HG03159 (cell line): ENCODE data around the gene CSNK2B.

Source experiments
- ATAC-seq: cut with Tn5 transposase; IDR thresholded peaks from one replicate; pipeline ENCODE4 v1.9.1; 2021; ENCODE audit warnings: mild to moderate bottlenecking, moderate library complexity; ENCODE audit not compliant: unreplicated experiment

The CSNK2B gene

GRCh38 chr6:31636698-31637596 is 28.9 kb upstream of the CSNK2B start:
- no peak for ATAC-seq

DNA sequence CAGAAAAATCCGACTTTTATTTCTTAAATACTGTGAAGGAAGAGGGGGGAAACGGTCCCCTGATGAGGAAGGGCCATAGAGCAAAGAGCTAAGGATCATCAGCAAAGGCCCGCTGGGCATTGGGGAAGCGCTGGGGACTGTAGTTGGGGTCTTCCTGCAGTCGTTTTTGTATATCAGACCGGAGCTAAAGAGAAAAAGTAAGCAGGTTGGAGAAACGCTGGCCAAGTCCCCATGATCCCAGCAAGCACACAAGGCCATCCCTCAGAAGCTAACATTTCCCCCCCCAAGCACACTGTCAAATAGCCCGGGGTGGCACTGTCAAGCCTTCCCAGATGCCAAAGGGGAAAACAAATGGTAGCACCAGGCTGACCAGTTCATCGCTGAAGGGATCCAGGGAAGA is 26.8 kb upstream of the CSNK2B start:
- no peak for ATAC-seq

DNA sequence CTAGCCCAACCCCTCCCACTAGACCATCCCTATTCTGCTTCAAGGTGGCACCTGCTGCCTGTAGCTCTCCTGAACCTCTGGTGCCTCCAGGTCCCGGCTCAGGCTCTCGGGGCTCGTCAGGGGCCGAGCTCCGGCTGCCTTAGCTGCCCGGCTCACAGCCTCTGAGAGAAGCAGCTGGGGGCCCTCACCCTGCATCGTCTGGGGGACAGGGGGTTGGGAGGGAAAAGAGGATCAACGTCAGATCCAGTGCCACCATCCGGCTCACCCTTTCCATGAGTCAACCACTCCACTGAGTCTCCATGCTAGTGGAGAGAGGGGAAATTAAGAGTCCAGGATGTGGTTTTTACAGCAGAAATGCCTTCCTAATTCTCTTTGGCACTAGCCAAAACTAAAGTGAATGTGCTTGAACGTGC is 26.4 kb upstream of the CSNK2B start:
- no peak for ATAC-seq

DNA sequence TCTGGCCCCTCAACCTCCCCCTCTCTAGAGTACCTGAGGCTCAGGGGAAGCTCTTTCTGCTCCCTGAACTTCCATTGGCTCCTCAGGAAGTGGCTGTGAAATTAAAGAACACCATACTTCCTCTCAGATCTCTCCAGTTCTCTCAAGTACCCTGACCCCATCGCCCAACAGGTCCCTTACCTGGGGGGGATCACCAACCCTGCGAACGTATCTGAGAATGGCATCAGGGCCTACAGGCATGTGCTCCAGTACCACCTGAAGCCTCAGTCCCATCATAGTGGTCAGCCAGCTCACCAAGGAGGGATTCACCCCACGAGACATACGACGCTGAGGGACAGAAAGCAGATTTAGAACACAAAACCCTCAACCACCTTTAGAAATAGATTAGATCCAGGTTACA is 25.3 kb upstream of the CSNK2B start:
- no peak for ATAC-seq

DNA sequence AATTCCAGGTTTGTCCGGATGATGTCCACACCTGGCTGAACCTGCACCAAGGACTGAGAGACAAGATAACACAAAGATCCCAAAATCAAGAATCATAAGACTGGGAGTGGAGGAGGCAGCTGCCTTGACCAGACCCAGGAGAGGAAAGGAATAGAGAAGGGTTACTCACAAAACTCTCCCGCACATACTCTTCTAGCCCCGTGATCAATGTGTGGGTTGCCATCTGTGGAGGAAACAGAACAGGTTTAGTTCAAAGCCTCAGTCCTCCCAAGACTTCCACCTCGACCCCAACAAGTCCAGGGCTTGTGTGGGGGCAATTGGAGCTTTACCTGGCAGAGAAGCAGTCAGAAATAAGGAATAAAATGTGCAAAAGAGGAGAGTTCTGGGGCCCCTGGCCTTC is 24.5 kb upstream of the CSNK2B start:
- no peak for ATAC-seq

- no peak for ATAC-seq
Measured at GRCh38 chr6:31642798-31643570, 22.9 kb upstream of the CSNK2B start.

GRCh38 chr6:31643818-31644454 is 21.9 kb upstream of the CSNK2B start:
- ATAC-seq, result no peak

DNA sequence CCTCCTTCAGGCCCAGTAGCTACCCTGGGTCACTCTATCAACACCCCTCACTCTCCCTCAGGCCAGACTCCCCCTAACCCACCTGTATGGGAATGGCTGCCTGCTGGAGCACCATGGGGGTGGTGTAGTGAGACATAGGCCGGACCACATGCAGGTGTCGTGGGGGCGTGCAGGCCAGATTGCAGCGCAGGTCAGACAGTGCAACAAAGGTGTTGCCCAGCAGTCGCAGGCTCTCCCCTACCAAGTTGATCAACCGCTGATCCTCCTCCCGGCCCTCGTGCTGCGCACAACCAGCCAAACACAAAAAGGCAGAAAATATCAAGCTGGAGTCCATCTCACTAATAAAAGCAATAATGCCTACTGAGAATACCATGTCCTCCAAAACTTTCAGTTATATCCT is 20.6 kb upstream of the CSNK2B start:
- ATAC-seq, result no peak

DNA sequence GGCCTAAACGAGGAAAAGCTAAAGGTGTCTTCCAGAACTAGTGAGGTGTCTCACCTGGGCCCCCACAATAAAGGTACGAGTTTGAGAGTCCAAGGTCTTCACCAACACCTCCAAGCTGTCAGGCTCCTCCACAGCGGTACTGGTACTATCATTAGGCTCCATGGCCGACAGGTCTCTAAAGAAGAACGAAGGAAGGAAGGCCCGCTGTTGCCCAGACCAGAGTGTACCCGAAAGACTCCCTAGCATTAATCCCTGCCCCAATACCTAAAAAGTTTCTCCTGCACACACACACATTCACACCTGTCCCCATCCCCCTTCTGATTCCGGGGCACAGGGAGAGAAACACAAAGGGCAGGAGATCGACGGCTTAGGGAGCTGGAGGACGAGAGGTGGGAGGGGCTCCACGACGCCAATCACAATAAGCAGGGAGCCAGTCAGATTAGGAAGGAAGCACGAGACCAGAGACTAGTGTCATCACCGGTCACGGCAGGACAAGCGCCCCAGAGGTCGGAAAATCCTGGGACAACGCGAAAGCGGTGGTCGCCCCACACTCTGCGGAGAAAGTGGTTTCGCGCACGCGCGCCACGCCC is 14.2 kb upstream of the CSNK2B start:
- peak; percentile 29 for ATAC-seq

- peak; percentile 62 for ATAC-seq
Measured at GRCh38 chr6:31652925-31653724, 12.8 kb upstream of the CSNK2B start.

DNA sequence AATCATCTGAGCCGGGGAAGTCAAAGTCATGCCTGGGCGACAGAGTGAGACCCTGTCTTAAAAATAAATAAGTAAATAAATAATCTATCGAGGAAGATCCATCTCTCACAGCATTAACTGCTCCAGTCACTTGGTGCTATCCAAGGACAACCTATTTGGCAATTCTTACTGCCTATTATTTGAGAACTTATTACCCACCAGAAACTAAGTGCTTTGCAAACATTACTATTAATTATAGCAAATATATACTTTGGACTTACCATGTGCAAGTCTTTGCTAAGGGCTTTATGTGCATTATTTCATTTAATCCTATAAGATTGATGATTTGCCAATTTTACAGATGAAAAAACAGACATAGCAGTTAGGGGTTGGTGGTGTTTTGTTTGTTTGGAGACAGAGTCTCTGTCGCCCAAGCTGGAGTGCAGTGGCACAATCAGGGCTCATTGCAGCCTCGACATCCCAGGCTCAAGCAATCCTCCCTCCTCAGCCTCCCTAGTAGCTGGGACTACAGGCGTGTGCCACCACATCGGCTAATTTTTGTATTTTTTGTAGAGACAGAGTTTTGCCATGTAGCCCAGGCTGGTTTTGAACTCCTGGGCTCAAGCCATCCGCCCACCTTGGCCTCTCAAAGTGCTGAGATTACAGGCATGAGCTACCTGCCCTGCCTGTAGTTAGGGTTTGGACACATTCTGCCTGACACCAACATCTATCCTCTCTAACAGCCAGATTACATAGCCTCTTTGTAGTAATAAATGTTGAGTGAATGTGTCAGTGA is 11.1 kb upstream of the CSNK2B start:
- ATAC-seq, result no peak

GRCh38 chr6:31655349-31656237 is 10.3 kb upstream of the CSNK2B start, which contains the start of gene APOM:
TSS of gene APOM (plus strand) at chr6:31655894. CDS start at chr6:31655967, 73 bp downstream.
- ATAC-seq, result no peak

- no peak for ATAC-seq
Measured at GRCh38 chr6:31657406-31658157, 8.3 kb upstream of the CSNK2B start.

GRCh38 chr6:31658158-31658688 is 7.7 kb upstream of the CSNK2B start:
- ATAC-seq, result no peak

- no peak for ATAC-seq
Measured at GRCh38 chr6:31658983-31659648, 6.8 kb upstream of the CSNK2B start.

DNA sequence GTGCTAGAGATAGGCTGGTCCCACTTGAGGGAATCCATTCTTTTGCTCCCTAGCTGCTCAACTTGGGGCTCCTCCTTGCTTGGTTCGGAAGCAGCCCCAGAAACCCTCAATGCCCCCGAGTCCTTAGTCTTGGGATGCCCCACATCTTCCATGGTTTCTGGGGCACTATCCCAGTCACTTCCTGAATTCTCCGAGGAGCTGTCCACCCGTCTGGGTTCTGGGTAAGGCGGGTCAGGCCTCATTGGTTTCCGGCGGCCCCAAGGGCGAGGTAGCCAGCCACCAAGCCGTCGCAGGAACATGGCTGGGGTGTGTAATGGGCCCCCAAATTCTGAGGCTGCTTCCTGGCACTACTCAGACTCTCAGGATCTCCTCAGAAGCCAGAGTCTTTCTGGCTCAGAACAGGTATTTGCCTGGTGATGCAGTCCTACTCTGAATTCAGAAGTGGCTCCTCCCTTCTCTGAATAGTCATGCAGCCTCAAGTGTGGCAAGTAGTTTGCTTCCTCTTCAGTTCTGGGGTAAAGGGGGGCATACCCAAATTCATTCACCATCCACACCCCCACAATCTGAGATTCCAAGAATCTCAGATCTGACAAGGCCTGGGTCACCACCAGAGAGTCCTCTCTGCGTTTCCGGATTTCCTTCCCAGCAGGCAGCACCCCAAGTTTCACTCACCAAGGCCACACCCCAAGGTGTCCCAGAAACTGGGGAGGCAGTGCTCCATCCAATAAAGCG is 6.1 kb upstream of the CSNK2B start:
- ATAC-seq, result peak; percentile 2
